ENCODE data around the gene IL1RAPL2.

GRCh38 chrX:105229146-105229545, 663.1 kb downstream of the IL1RAPL2 start:
- TF ChIP-seq CTCF (IDR thresholded peaks at IDR 0.05 in 4 of 5, conservative IDR thresholded peaks at IDR 0.05 in 1 of 5) (no peak), POLR2A (IDR thresholded peaks at IDR 0.05) (no peak)
